RWPE1 (cell line): ENCODE results near the gene DNM3.

ENCODE experiments used
- CTCF ChIA-PET: fragments of 350-600 bp; sonication (Branson Sonifier 250); formaldehyde crosslinking; extraction: SDS; loops from one replicate; lab custom pipeline; 2021; lab: Yijun Ruan, JAX
- POLR2A ChIA-PET: fragments of 400-600 bp; formaldehyde crosslinking; extraction: SDS; loops from one replicate; lab custom pipeline; 2020; ENCODE audit warnings: antibody characterized with exemption; ENCODE audit not compliant: low non-redundant PET; lab: Yijun Ruan, JAX
- DNase-seq: peaks from one replicate; pipeline ENCODE4 v3.0.0; 2012; ENCODE audit warnings: low spot score
- H3K27ac ChIP-seq: fragments of 450-650 bp; 2 replicates; pipeline ENCODE4 v1.5.1; 2017
- CTCF ChIP-seq: fragments of 450-650 bp; conservative IDR thresholded peaks from 2 replicates; pipeline ENCODE4 v1.5.1; 2017; ENCODE audit warnings: low read depth, mild to moderate bottlenecking

Gene DNM3

GRCh38 chr1:172252958-172253357, 411.7 kb downstream of the DNM3 start:
- DNase-seq = no peak
- no peak for TF ChIP-seq CTCF
- POLR2A ChIA-PET = no interaction called here
- CTCF ChIA-PET = interaction anchor here (0.7 kb wide), 1 partner anchor 17 kb away, joined by 3 read pairs; no protein-coding TSS in a partner anchor
- H3K27ac ChIP-seq = no peak overlapping the region

GRCh38 chr1:172254521-172255222, 413.4 kb downstream of the DNM3 start:
- DNase-seq = peak; percentile 71
- POLR2A ChIA-PET = no interaction called here
- no peak for TF ChIP-seq CTCF
- no peak overlapping the region for H3K27ac ChIP-seq
- CTCF ChIA-PET = interaction anchor here (0.6 to 0.7 kb wide), 2 partner anchors 234 to 491 kb away, joined by 3 to 4 read pairs; no protein-coding TSS in a partner anchor

- ChIA-PET POLR2A (no interaction called here), CTCF (interaction anchor here (0.6 to 0.7 kb wide), 2 partner anchors 234 to 491 kb away, joined by 3 to 4 read pairs; no protein-coding TSS in a partner anchor)
- peak; percentile 11 for DNase-seq
- H3K27ac ChIP-seq = no peak overlapping the region
- TF ChIP-seq CTCF = no peak
Observed at GRCh38 chr1:172255223-172255560, 413.9 kb downstream of the DNM3 start.

- ChIA-PET POLR2A (no interaction called here), CTCF (no interaction called here)
- no peak overlapping the region for H3K27ac ChIP-seq
- no peak for DNase-seq
- TF ChIP-seq CTCF = no peak
Observed at GRCh38 chr1:172265905-172266304, 424.6 kb downstream of the DNM3 start.

GRCh38 chr1:172266528-172267174, 425.4 kb downstream of the DNM3 start:
- H3K27ac ChIP-seq = no peak overlapping the region
- no peak for DNase-seq
- POLR2A ChIA-PET = no interaction called here
- TF ChIP-seq CTCF = no peak
- CTCF ChIA-PET = interaction anchor here (0.6 kb wide), 1 partner anchor 7 kb away, joined by 4 read pairs; no protein-coding TSS in a partner anchor

- CTCF ChIA-PET = no interaction called here
- POLR2A ChIA-PET = no interaction called here
- no peak overlapping the region for H3K27ac ChIP-seq
- no peak for TF ChIP-seq CTCF
- DNase-seq = no peak
Observed at GRCh38 chr1:172268237-172268636, 426.9 kb downstream of the DNM3 start.
